HG03196 (cell line): ENCODE results near the gene ALKBH5.

Source experiments
- ATAC-seq: cut with Tn5 transposase; IDR thresholded peaks from one replicate; pipeline ENCODE4 v1.9.1; 2021; ENCODE audit not compliant: unreplicated experiment

The ALKBH5 gene

GRCh38 chr17:18183334-18184142 lies at the start of gene ALKBH5:
TSS of gene ALKBH5 (plus strand) at chr17:18183828. CDS start at chr17:18184244, 416 bp downstream.
- ATAC-seq, result peak; percentile 79

GRCh38 chr17:18136357-18136756 lies 47.3 kb upstream of the ALKBH5 start:
- no peak for ATAC-seq

GRCh38 chr17:18138065-18138749 lies 45.4 kb upstream of the ALKBH5 start:
- no peak for ATAC-seq

GRCh38 chr17:18139092-18139491 lies 44.5 kb upstream of the ALKBH5 start:
- ATAC-seq, result no peak

GRCh38 chr17:18139498-18139897 lies 44.1 kb upstream of the ALKBH5 start:
- ATAC-seq, result no peak

GRCh38 chr17:18139949-18140348 lies 43.7 kb upstream of the ALKBH5 start:
- no peak for ATAC-seq

GRCh38 chr17:18140648-18141047 lies 43.0 kb upstream of the ALKBH5 start:
- no peak for ATAC-seq

- no peak for ATAC-seq
Measured at GRCh38 chr17:18141210-18141803, 42.3 kb upstream of the ALKBH5 start.

- no peak for ATAC-seq
Measured at GRCh38 chr17:18142417-18142816, 41.2 kb upstream of the ALKBH5 start.

- ATAC-seq, result no peak
Measured at GRCh38 chr17:18143044-18143936, 40.3 kb upstream of the ALKBH5 start.

GRCh38 chr17:18144261-18144660 lies 39.4 kb upstream of the ALKBH5 start:
- ATAC-seq, result no peak

- no peak for ATAC-seq
Measured at GRCh38 chr17:18144855-18145254, 38.8 kb upstream of the ALKBH5 start.

- ATAC-seq, result no peak
Measured at GRCh38 chr17:18145811-18146210, 37.8 kb upstream of the ALKBH5 start.

- ATAC-seq, result no peak
Measured at GRCh38 chr17:18146259-18146658, 37.4 kb upstream of the ALKBH5 start.

- no peak for ATAC-seq
Measured at GRCh38 chr17:18146980-18147379, 36.6 kb upstream of the ALKBH5 start.

GRCh38 chr17:18148586-18148985 lies 35.0 kb upstream of the ALKBH5 start:
- no peak for ATAC-seq

GRCh38 chr17:18151290-18151689 lies 32.3 kb upstream of the ALKBH5 start:
- no peak for ATAC-seq

GRCh38 chr17:18155179-18155578 lies 28.4 kb upstream of the ALKBH5 start:
- no peak for ATAC-seq

GRCh38 chr17:18156171-18156975 lies 27.3 kb upstream of the ALKBH5 start:
- ATAC-seq, result no peak

GRCh38 chr17:18156976-18157280 lies 26.7 kb upstream of the ALKBH5 start:
- ATAC-seq, result no peak
